ENCODE measurements around the gene CFAP206. TPM values are rescaled to one million over a fixed set of nuclear protein-coding genes. Genes with fewer than 3 reads are reported as not detected.

Gene CFAP206
- 14.8 TPM for total RNA-seq

GRCh38 chr6:87407901-87408720 lies at the start of gene CFAP206:
CFAP206 (plus strand) TSS chr6:87407972; CDS start chr6:87409840, 1,868 bp downstream.

GRCh38 chr6:87472525-87473418 lies 65.0 kb downstream of the CFAP206 start, which contains the start of gene SLC35A1:
SLC35A1 (plus strand) TSS chr6:87472974; CDS start chr6:87473004, 30 bp downstream.

Small RNA genes within 50 kb of the gene (small RNA-seq; reads per million reads assigned to genes)
- gene AL049697.2, result not detected
- gene RNU6-444P, result not detected

Other genes with a start within 250 kb of the CFAP206 start
- gene SMIM8, start 85.4 kb upstream of the CFAP206 start, total RNA-seq, result 31.6 TPM
- 0.92 TPM for gene GJB7, start 78.7 kb upstream of the CFAP206 start, total RNA-seq
- 6.2 TPM for gene C6orf163, start 63.2 kb upstream of the CFAP206 start, total RNA-seq
- gene SLC35A1, start 65.0 kb downstream of the CFAP206 start, total RNA-seq, result 22.6 TPM
- gene RARS2, start 182.0 kb downstream of the CFAP206 start, total RNA-seq, result 51.4 TPM
- gene ORC3, start 182.2 kb downstream of the CFAP206 start, total RNA-seq, result 48.2 TPM

Measured in diencephalon (tissue), 1 donor.